ENCODE data around the gene GPX4. TPM values are rescaled to one million over a fixed set of nuclear protein-coding genes. Genes with fewer than 3 reads are reported as not detected.

The GPX4 gene
- total RNA-seq, 1 donor from 2014 or later = 239 TPM

GRCh38 chr19:1082165-1082927 lies 21.4 kb upstream of the GPX4 start:
- ATAC-seq = peak; percentile 52
- intact Hi-C loops (cut with DNase I) = no loop called here

GRCh38 chr19:1082928-1083816 lies 20.6 kb upstream of the GPX4 start:
- ATAC-seq = no peak
- DNase-seq (ENCODE audit: low spot score) = no peak
- intact Hi-C loops (cut with DNase I) = no loop called here

More at GRCh38 chr19:1082165-1082927, 21.4 kb upstream of the GPX4 start:
- no peak for DNase-seq (ENCODE audit: low spot score)

- intact Hi-C loops (cut with DNase I) = no loop called here
- ATAC-seq (no peak), DNase-seq (ENCODE audit: low spot score) (no peak)
Observed at GRCh38 chr19:1084024-1084868, 19.5 kb upstream of the GPX4 start.

- intact Hi-C loops (cut with DNase I) = no loop called here
- ATAC-seq (no peak), DNase-seq (ENCODE audit: low spot score) (no peak)
Observed at GRCh38 chr19:1085053-1085658, 18.6 kb upstream of the GPX4 start.

GRCh38 chr19:1085676-1086442 lies 17.9 kb upstream of the GPX4 start:
- intact Hi-C loops (cut with DNase I) = no loop called here
- DNase-seq (ENCODE audit: low spot score) (no peak), ATAC-seq (no peak)

- intact Hi-C loops (cut with DNase I) = no loop called here
- DNase-seq (ENCODE audit: low spot score) (no peak), ATAC-seq (no peak)
Observed at GRCh38 chr19:1086613-1087012, 17.2 kb upstream of the GPX4 start.

- intact Hi-C loops (cut with DNase I) = no loop called here
- DNase-seq (ENCODE audit: low spot score) = no peak
- ATAC-seq = peak; percentile 86
Observed at GRCh38 chr19:1087813-1088415, 15.9 kb upstream of the GPX4 start.

GRCh38 chr19:1088416-1089010 lies 15.3 kb upstream of the GPX4 start:
- intact Hi-C loops (cut with DNase I) = no loop called here
- ATAC-seq (peak; percentile 51), DNase-seq (ENCODE audit: low spot score) (no peak)

GRCh38 chr19:1089126-1089771 lies 14.5 kb upstream of the GPX4 start:
- DNase-seq (ENCODE audit: low spot score) (no peak), ATAC-seq (no peak)
- intact Hi-C loops (cut with DNase I) = no loop called here

GRCh38 chr19:1089891-1090290 lies 13.9 kb upstream of the GPX4 start:
- intact Hi-C loops (cut with DNase I) = loop anchor here (5.0 kb wide), 1 partner anchor 53 kb away; no protein-coding TSS in a partner anchor
- DNase-seq (ENCODE audit: low spot score) (no peak), ATAC-seq (no peak)

- intact Hi-C loops (cut with DNase I) = loop anchor here (5.0 kb wide), 1 partner anchor 54 kb away; no protein-coding TSS in a partner anchor
- ATAC-seq (no peak), DNase-seq (ENCODE audit: low spot score) (no peak)
Observed at GRCh38 chr19:1090731-1091543, 12.9 kb upstream of the GPX4 start.

- intact Hi-C loops (cut with DNase I) = loop anchor here (5.0 kb wide), 1 partner anchor 54 kb away; no protein-coding TSS in a partner anchor
- DNase-seq (ENCODE audit: low spot score) = no peak
- no peak for ATAC-seq
Observed at GRCh38 chr19:1091544-1092175, 12.1 kb upstream of the GPX4 start.

GRCh38 chr19:1093330-1093729 lies 10.5 kb upstream of the GPX4 start:
- intact Hi-C loops (cut with DNase I) = loop anchor here (5.0 kb wide), 1 partner anchor 56 kb away; no protein-coding TSS in a partner anchor
- ATAC-seq = no peak
- DNase-seq (ENCODE audit: low spot score) = no peak

- intact Hi-C loops (cut with DNase I) = loop anchor here (5.0 kb wide), 1 partner anchor 57 kb away; no protein-coding TSS in a partner anchor
- DNase-seq (ENCODE audit: low spot score) (peak; percentile 69), ATAC-seq (no peak)
Observed at GRCh38 chr19:1093811-1094553, 9.8 kb upstream of the GPX4 start.

- DNase-seq (ENCODE audit: low spot score) (no peak), ATAC-seq (no peak)
- intact Hi-C loops (cut with DNase I) = loop anchor here (5.0 kb wide), 1 partner anchor 57 kb away; no protein-coding TSS in a partner anchor
Observed at GRCh38 chr19:1094655-1094977, 9.2 kb upstream of the GPX4 start.
